Measurements from ENCODE around the gene NEDD4. TPM values are rescaled to one million over a fixed set of nuclear protein-coding genes. Genes with fewer than 3 reads are reported as not detected.

NEDD4 gene
- total RNA-seq = 19.0 TPM
- 10 to 100 TPM in 5 of 8 donors, 1 to 10 TPM in 3; 8.3 to 15.2 (median 10.4) TPM for polyA plus RNA-seq (ENCODE audit: insufficient read depth in 1 of 8, insufficient read length in 8 of 8, low replicate concordance in 1 of 8)
- long read RNA-seq, donor 1, partial matches to known transcripts = 0 of 1 reads
- long read RNA-seq, donor 1, other reads (novel, unspliced or antisense) = 0 of 1 reads
- long read RNA-seq, donor 2 = 0 reads
- long read RNA-seq, donor 3, partial matches to known transcripts = 0 of 1 reads
- long read RNA-seq, donor 3, other reads (novel, unspliced or antisense) = 0 of 1 reads
- long read RNA-seq, donor 4 = 0 reads
- long read RNA-seq, donor 5, full-length matches to known transcripts = 2 of 2 reads
- long read RNA-seq, donor 5, partial matches to known transcripts = 0 of 2 reads
- long read RNA-seq, donor 5, other reads (novel, unspliced or antisense) = 0 of 2 reads
- long read RNA-seq, donor 6, full-length matches to known transcripts = 1 of 1 reads
- long read RNA-seq, donor 6, partial matches to known transcripts = 0 of 1 reads
- long read RNA-seq, donor 6, other reads (novel, unspliced or antisense) = 0 of 1 reads
- long read RNA-seq, donor 7 = 0 reads
- long read RNA-seq, donor 8, full-length matches to known transcripts = 1 of 1 reads
- long read RNA-seq, donor 8, partial matches to known transcripts = 0 of 1 reads
- long read RNA-seq, donor 8, other reads (novel, unspliced or antisense) = 0 of 1 reads
- long read RNA-seq, donor 9 = 0 reads
- long read RNA-seq, donor 10, full-length matches to known transcripts = 2 of 2 reads
- long read RNA-seq, donor 10, partial matches to known transcripts = 0 of 2 reads
- long read RNA-seq, donor 10, other reads (novel, unspliced or antisense) = 0 of 2 reads
- long read RNA-seq, donor 11, partial matches to known transcripts = 7 of 7 reads
- long read RNA-seq, donor 11, other reads (novel, unspliced or antisense) = 0 of 7 reads

- Histone ChIP-seq H3K4me1 (ENCODE audit: control insufficient read depth, insufficient read depth, low read length) (peaks cover 10% of the 10 kb centered on the region), H3K4me3 (ENCODE audit: low read length) (peak within 1 kb of the TSS; percentile 76), H3K36me3 (ENCODE audit: control insufficient read depth, insufficient read depth, low read length) (no peaks in the 10 kb centered on the region), H3K9me3 (replicated peaks; ENCODE audit: control insufficient read depth, low read depth, low read length) (no peaks in the 10 kb centered on the region), H3K27me3 (ENCODE audit: control insufficient read depth, insufficient read depth, low read length) (no peaks in the 10 kb centered on the region), H3K27ac (ENCODE audit: low read length) (peak within 1 kb of the TSS; percentile 96)
- DNase-seq = peak; percentile 96
- under 1% methylated on average over 76 of the region's 83 CpGs for WGBS (ENCODE audit: insufficient coverage)
These were observed at the start of gene NEDD4 for GRCh38 chr15:55993111-55993803. TSS of gene NEDD4 (minus strand) at chr15:55993612. CDS start at chr15:55993555, 57 bp downstream.

- Histone ChIP-seq H3K4me1 (ENCODE audit: control insufficient read depth, insufficient read depth, low read length) (no peaks in the 10 kb centered on the region), H3K36me3 (ENCODE audit: control insufficient read depth, insufficient read depth, low read length) (no peaks in the 10 kb centered on the region), H3K9me3 (replicated peaks; ENCODE audit: control insufficient read depth, low read depth, low read length) (no peaks in the 10 kb centered on the region), H3K4me3 (ENCODE audit: low read length) (no peak overlapping the region), H3K27me3 (ENCODE audit: control insufficient read depth, insufficient read depth, low read length) (no peaks in the 10 kb centered on the region), H3K27ac (ENCODE audit: low read length) (no peak overlapping the region)
- no CpG with 5 or more reads among the region's 4 CpGs for WGBS (ENCODE audit: insufficient coverage)
- no peak for DNase-seq
These were observed 49.1 kb upstream of the NEDD4 start for GRCh38 chr15:56042498-56042897.

GRCh38 chr15:56042031-56042430, 48.6 kb upstream of the NEDD4 start:
- no peak for DNase-seq
- H3K9me3 ChIP-seq (replicated peaks; ENCODE audit: control insufficient read depth, low read depth, low read length) = no peaks in the 10 kb centered on the region
- no peaks in the 10 kb centered on the region for H3K4me1 ChIP-seq (ENCODE audit: control insufficient read depth, insufficient read depth, low read length)
- H3K36me3 ChIP-seq (ENCODE audit: control insufficient read depth, insufficient read depth, low read length) = no peaks in the 10 kb centered on the region
- WGBS (ENCODE audit: insufficient coverage) = no CpG with 5 or more reads among the region's 1 CpG
- H3K4me3 ChIP-seq (ENCODE audit: low read length) = no peak overlapping the region
- no peaks in the 10 kb centered on the region for H3K27me3 ChIP-seq (ENCODE audit: control insufficient read depth, insufficient read depth, low read length)
- no peak overlapping the region for H3K27ac ChIP-seq (ENCODE audit: low read length)

- Histone ChIP-seq H3K4me1 (ENCODE audit: control insufficient read depth, insufficient read depth, low read length) (no peaks in the 10 kb centered on the region), H3K27me3 (ENCODE audit: control insufficient read depth, insufficient read depth, low read length) (no peaks in the 10 kb centered on the region), H3K9me3 (replicated peaks; ENCODE audit: control insufficient read depth, low read depth, low read length) (no peaks in the 10 kb centered on the region), H3K27ac (ENCODE audit: low read length) (peak overlapping the region; percentile 45), H3K4me3 (ENCODE audit: low read length) (no peak overlapping the region), H3K36me3 (ENCODE audit: control insufficient read depth, insufficient read depth, low read length) (no peaks in the 10 kb centered on the region)
- 16% methylated on average over 7 of the region's 8 CpGs for WGBS (ENCODE audit: insufficient coverage)
- peak; percentile 92 for DNase-seq
These were observed 46.9 kb upstream of the NEDD4 start for GRCh38 chr15:56040081-56041035.

- Histone ChIP-seq H3K4me1 (ENCODE audit: control insufficient read depth, insufficient read depth, low read length) (no peaks in the 10 kb centered on the region), H3K36me3 (ENCODE audit: control insufficient read depth, insufficient read depth, low read length) (no peaks in the 10 kb centered on the region), H3K27me3 (ENCODE audit: control insufficient read depth, insufficient read depth, low read length) (no peaks in the 10 kb centered on the region), H3K9me3 (replicated peaks; ENCODE audit: control insufficient read depth, low read depth, low read length) (no peaks in the 10 kb centered on the region), H3K4me3 (ENCODE audit: low read length) (no peak overlapping the region), H3K27ac (ENCODE audit: low read length) (no peak overlapping the region)
- no peak for DNase-seq
- WGBS (ENCODE audit: insufficient coverage) = no CpG with 5 or more reads among the region's 4 CpGs
These were observed 45.3 kb upstream of the NEDD4 start for GRCh38 chr15:56038707-56039106.

- Histone ChIP-seq H3K4me3 (ENCODE audit: low read length) (no peak overlapping the region), H3K36me3 (ENCODE audit: control insufficient read depth, insufficient read depth, low read length) (no peaks in the 10 kb centered on the region), H3K27ac (ENCODE audit: low read length) (no peak overlapping the region), H3K9me3 (replicated peaks; ENCODE audit: control insufficient read depth, low read depth, low read length) (no peaks in the 10 kb centered on the region), H3K4me1 (ENCODE audit: control insufficient read depth, insufficient read depth, low read length) (no peaks in the 10 kb centered on the region), H3K27me3 (ENCODE audit: control insufficient read depth, insufficient read depth, low read length) (no peaks in the 10 kb centered on the region)
- peak; percentile 25 for DNase-seq
- 29% methylated on average over 2 of the region's 3 CpGs for WGBS (ENCODE audit: insufficient coverage)
These were observed 44.6 kb upstream of the NEDD4 start for GRCh38 chr15:56038015-56038414.

- no peaks in the 10 kb centered on the region for H3K4me1 ChIP-seq (ENCODE audit: control insufficient read depth, insufficient read depth, low read length)
- H3K27ac ChIP-seq (ENCODE audit: low read length) = no peak overlapping the region
- H3K36me3 ChIP-seq (ENCODE audit: control insufficient read depth, insufficient read depth, low read length) = no peaks in the 10 kb centered on the region
- H3K27me3 ChIP-seq (ENCODE audit: control insufficient read depth, insufficient read depth, low read length) = no peaks in the 10 kb centered on the region
- 65% methylated on average over 4 of the region's 5 CpGs for WGBS (ENCODE audit: insufficient coverage)
- no peak for DNase-seq
- H3K4me3 ChIP-seq (ENCODE audit: low read length) = no peak overlapping the region
- no peaks in the 10 kb centered on the region for H3K9me3 ChIP-seq (replicated peaks; ENCODE audit: control insufficient read depth, low read depth, low read length)
These were observed 43.2 kb upstream of the NEDD4 start for GRCh38 chr15:56036546-56037067.

- no peaks in the 10 kb centered on the region for H3K9me3 ChIP-seq (replicated peaks; ENCODE audit: control insufficient read depth, low read depth, low read length)
- H3K27ac ChIP-seq (ENCODE audit: low read length) = no peak overlapping the region
- WGBS (ENCODE audit: insufficient coverage) = no CpG with 5 or more reads among the region's 2 CpGs
- no peak for DNase-seq
- no peaks in the 10 kb centered on the region for H3K36me3 ChIP-seq (ENCODE audit: control insufficient read depth, insufficient read depth, low read length)
- no peaks in the 10 kb centered on the region for H3K27me3 ChIP-seq (ENCODE audit: control insufficient read depth, insufficient read depth, low read length)
- H3K4me1 ChIP-seq (ENCODE audit: control insufficient read depth, insufficient read depth, low read length) = no peaks in the 10 kb centered on the region
- no peak overlapping the region for H3K4me3 ChIP-seq (ENCODE audit: low read length)
These were observed 41.8 kb upstream of the NEDD4 start for GRCh38 chr15:56035166-56035565.

- no peaks in the 10 kb centered on the region for H3K36me3 ChIP-seq (ENCODE audit: control insufficient read depth, insufficient read depth, low read length)
- WGBS (ENCODE audit: insufficient coverage) = no CpG with 5 or more reads among the region's 2 CpGs
- no peak overlapping the region for H3K4me3 ChIP-seq (ENCODE audit: low read length)
- no peak overlapping the region for H3K27ac ChIP-seq (ENCODE audit: low read length)
- no peaks in the 10 kb centered on the region for H3K27me3 ChIP-seq (ENCODE audit: control insufficient read depth, insufficient read depth, low read length)
- no peaks in the 10 kb centered on the region for H3K4me1 ChIP-seq (ENCODE audit: control insufficient read depth, insufficient read depth, low read length)
- no peaks in the 10 kb centered on the region for H3K9me3 ChIP-seq (replicated peaks; ENCODE audit: control insufficient read depth, low read depth, low read length)
- DNase-seq = no peak
These were observed 41.1 kb upstream of the NEDD4 start for GRCh38 chr15:56034514-56034913.

All from muscle of leg (tissue), 16 donors.